AG09309 (cell line): ENCODE results near the gene MRPS15.

Experiments
- DNase-seq: peaks from one replicate; pipeline ENCODE4 v3.0.0-alpha.2; 2010; ENCODE audit warnings: low read depth
- H3K4me3 ChIP-seq: 2 replicates; pipeline ENCODE4 v1.5.1; 2011; ENCODE audit warnings: mild to moderate bottlenecking, low read depth, low read length, moderate library complexity; ENCODE audit not compliant: control insufficient read depth
- TF ChIP-seq, protein P1 (sequence below): IDR thresholded peaks from 2 replicates; pipeline ENCODE4 v1.5.1; 2011; ENCODE audit warnings: mild to moderate bottlenecking, low read depth, low read length, inconsistent platforms; ENCODE audit not compliant: insufficient read depth, control insufficient read depth; ENCODE audit errors: missing control alignments

The MRPS15 gene

GRCh38 chr1:36442337-36442736 is 21.8 kb downstream of the MRPS15 start:
- no peak for DNase-seq
- H3K4me3 ChIP-seq: no peak overlapping the region
- TF ChIP-seq, protein P1, sequence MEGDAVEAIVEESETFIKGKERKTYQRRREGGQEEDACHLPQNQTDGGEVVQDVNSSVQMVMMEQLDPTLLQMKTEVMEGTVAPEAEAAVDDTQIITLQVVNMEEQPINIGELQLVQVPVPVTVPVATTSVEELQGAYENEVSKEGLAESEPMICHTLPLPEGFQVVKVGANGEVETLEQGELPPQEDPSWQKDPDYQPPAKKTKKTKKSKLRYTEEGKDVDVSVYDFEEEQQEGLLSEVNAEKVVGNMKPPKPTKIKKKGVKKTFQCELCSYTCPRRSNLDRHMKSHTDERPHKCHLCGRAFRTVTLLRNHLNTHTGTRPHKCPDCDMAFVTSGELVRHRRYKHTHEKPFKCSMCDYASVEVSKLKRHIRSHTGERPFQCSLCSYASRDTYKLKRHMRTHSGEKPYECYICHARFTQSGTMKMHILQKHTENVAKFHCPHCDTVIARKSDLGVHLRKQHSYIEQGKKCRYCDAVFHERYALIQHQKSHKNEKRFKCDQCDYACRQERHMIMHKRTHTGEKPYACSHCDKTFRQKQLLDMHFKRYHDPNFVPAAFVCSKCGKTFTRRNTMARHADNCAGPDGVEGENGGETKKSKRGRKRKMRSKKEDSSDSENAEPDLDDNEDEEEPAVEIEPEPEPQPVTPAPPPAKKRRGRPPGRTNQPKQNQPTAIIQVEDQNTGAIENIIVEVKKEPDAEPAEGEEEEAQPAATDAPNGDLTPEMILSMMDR: no peak

DNA sequence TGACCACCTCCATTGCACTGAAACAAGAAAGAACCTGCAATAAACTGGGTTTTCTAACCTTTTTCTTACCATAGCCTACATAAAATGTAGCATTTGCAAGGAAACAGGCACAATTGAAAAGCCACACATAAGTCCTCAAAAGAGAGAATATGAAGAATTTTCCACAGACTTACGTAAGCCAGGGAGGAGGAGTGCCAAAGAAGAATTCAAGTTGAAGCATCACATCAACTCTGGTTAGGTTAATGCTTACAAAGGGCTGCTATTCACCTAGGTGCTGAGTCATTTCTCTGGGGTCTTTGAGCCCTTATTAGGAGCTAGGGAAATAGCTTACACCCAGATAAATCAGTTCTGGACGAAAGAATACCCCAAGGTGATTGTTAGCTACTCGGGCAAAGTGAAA is 23.5 kb downstream of the MRPS15 start:
- DNase-seq: no peak
- no peak overlapping the region for H3K4me3 ChIP-seq
- TF ChIP-seq, protein P1: no peak

DNA sequence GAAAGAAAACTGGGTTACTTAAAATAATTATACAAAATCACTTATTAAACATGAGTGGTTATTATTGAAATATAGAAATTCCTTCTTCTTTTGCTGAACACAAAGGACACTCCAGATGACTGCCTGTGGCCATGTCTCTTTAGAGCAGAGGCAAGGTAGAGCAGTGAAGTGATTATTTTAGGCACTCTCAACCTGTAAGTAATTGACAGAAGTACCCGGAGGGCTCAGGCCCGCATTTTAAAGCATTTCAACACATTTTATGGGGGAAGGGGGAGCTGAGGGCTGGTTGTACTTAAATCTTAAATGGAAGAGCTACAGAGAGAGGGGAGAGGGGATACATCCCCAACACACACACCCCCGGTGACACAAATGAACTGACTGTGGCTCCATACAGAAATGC is 24.1 kb downstream of the MRPS15 start:
- TF ChIP-seq, protein P1: no peak
- no peak for DNase-seq
- no peak overlapping the region for H3K4me3 ChIP-seq

DNA sequence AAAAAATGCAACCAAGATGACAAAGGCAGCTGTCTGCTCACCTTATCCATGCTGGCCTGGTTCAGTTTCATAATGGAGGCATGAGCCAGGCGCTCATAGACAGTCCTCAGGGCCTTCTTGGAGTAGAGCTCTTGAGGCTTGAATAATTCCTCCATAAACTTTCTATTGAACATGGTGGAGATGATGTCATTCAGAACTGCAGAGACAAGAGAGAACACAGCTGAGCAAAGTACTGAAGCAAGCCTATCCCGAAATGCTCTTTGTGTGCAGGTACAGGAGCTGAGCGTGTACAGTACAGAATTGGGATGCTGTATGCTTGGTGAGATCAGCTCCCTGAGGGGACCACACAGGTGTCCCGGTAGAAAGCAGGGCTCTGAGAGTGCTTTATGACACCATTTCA is 25.5 kb downstream of the MRPS15 start:
- H3K4me3 ChIP-seq: no peak overlapping the region
- no peak for DNase-seq
- TF ChIP-seq, protein P1: no peak

DNA sequence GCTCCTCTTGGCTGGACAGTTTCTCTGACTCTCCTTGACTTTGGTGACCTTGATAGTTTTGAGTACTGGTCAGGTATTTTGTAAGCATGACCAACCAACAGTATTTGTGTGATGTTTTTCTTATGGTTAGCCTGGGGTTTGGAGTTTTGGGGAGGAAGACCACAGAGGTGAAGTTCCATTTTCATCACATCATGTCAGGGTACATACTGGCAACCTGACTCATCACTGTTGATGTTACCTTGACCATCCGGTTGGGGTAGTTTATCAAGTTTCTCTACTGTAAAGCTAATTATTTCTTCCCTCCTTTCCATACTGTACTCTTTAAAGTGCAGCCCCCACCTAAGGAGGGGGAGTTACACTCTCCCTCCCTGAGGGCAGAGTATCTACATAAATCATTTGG is 27.4 kb downstream of the MRPS15 start:
- H3K4me3 ChIP-seq: no peak overlapping the region
- TF ChIP-seq, protein P1: no peak
- DNase-seq: no peak

DNA sequence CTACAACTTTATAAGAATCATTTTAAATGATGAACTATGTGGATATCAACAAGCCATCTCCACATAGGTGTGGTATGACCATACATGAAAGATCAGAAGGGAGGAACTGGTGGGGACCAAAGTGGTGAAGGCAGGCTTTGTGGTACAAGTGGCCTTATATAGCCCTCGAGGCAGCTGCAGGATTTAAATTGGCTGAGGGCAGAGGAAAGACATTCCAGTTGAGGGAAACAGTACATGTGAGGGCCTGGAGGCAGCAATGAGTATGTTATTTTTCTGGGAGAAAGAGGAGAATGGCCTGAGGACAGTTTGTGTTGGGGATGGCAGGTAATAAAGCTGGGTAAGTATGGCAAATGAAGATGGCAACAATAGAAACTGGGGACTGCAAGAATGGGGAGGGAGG is 31.1 kb downstream of the MRPS15 start:
- no peak overlapping the region for H3K4me3 ChIP-seq
- TF ChIP-seq, protein P1: no peak
- DNase-seq: no peak

- no peak for DNase-seq
- no peak overlapping the region for H3K4me3 ChIP-seq
- TF ChIP-seq, protein P1: no peak
These were observed 31.6 kb downstream of the MRPS15 start for GRCh38 chr1:36432616-36433015.
